HepG2 (cell line): ENCODE data around the gene SERPINB6. TPM values are rescaled to one million over a fixed set of nuclear protein-coding genes. Genes with fewer than 3 reads are reported as not detected.

Source experiments
- AGO1 ChIP-seq: fragments of 200-400 bp; formaldehyde crosslinking; IDR thresholded peaks from 2 replicates; pipeline ENCODE4 v1.6.1; 2017; ENCODE audit warnings: mild to moderate bottlenecking, low read depth, low read length, moderate library complexity; ENCODE audit not compliant: poor library complexity, severe bottlenecking
- CENPX ChIP-seq: sonication (generic); formaldehyde crosslinking; IDR thresholded peaks from 2 replicates; pipeline ENCODE4 v1.9.0; 2021; ENCODE audit warnings: mild to moderate bottlenecking, missing genetic modification reagents, moderate library complexity
- EEA1 ChIP-seq: sonication (generic); formaldehyde crosslinking; IDR thresholded peaks from 2 replicates; pipeline ENCODE4 v1.5.1; 2020; ENCODE audit warnings: mild to moderate bottlenecking, missing genetic modification reagents, borderline replicate concordance
- ELF3 ChIP-seq: IDR thresholded peaks from 2 replicates; pipeline ENCODE4 v1.6.1; 2016; ENCODE audit warnings: missing genetic modification reagents, missing compliant biosample characterization
- FLYWCH1 ChIP-seq: sonication (generic); formaldehyde crosslinking; IDR thresholded peaks from 2 replicates; pipeline ENCODE4 v1.8.1; 2023; ENCODE audit warnings: mild to moderate bottlenecking, missing genetic modification reagents
- GFI1 ChIP-seq: sonication (generic); formaldehyde crosslinking; IDR thresholded peaks from 2 replicates; pipeline ENCODE4 v1.5.0; 2020; ENCODE audit warnings: missing genetic modification reagents, mild to moderate bottlenecking, borderline replicate concordance
- HHEX ChIP-seq: IDR thresholded peaks from 2 replicates; pipeline ENCODE4 v1.6.1; 2016; ENCODE audit warnings: control low read depth
- MIXL1 ChIP-seq: IDR thresholded peaks from 2 replicates; pipeline ENCODE4 v1.6.1; 2016
- NCOA1 ChIP-seq: sonication (generic); formaldehyde crosslinking; IDR thresholded peaks from 2 replicates; pipeline ENCODE4 v1.9.0; 2021; ENCODE audit warnings: missing genetic modification reagents
- RAD51 ChIP-seq: fragments of 450-650 bp; IDR thresholded peaks from 2 replicates; pipeline ENCODE4 v1.6.1; 2016; ENCODE audit warnings: borderline replicate concordance
- RARG ChIP-seq: sonication (generic); formaldehyde crosslinking; IDR thresholded peaks from 2 replicates; pipeline ENCODE4 v1.4.0; 2020; ENCODE audit warnings: low read depth, mild to moderate bottlenecking, missing genetic modification reagents
- RXRB ChIP-seq: IDR thresholded peaks from 2 replicates; pipeline ENCODE4 v1.6.1; 2016; ENCODE audit warnings: borderline replicate concordance, missing genetic modification reagents, missing compliant biosample characterization
- SP1 ChIP-seq, 2 experiments: fragments of 450-650 bp in 1 of 2; sonication (generic) in 1 of 2; formaldehyde crosslinking in 1 of 2; IDR thresholded peaks; 2 replicates each; pipeline versions ENCODE4 v1.4.0 to v1.6.1; 2016 to 2020; ENCODE audit warnings: missing genetic modification reagents in 1 of 2
- ZNF207 ChIP-seq: fragments of 450-650 bp; IDR thresholded peaks from 2 replicates; pipeline ENCODE4 v1.6.1; 2016; ENCODE audit warnings: antibody characterized with exemption, borderline replicate concordance
- ZNF34 ChIP-seq: sonication (generic); formaldehyde crosslinking; IDR thresholded peaks from 2 replicates; pipeline ENCODE4 v1.4.0; 2020; ENCODE audit warnings: mild to moderate bottlenecking, missing genetic modification reagents, borderline replicate concordance
- ZNF552 ChIP-seq: sonication (generic); formaldehyde crosslinking; IDR thresholded peaks from 2 replicates; pipeline ENCODE4 v1.9.0; 2022; ENCODE audit warnings: missing genetic modification reagents, mild to moderate bottlenecking, borderline replicate concordance
- ZNF713 ChIP-seq: sonication (generic); formaldehyde crosslinking; IDR thresholded peaks from 2 replicates; pipeline ENCODE4 v1.4.0; 2020; ENCODE audit warnings: mild to moderate bottlenecking, missing genetic modification reagents
- polyA plus RNA-seq, 8 experiments: library from polyadenylated mRNA; depleted of rRNA in 3 of 8; stranded (reverse) in 7 of 8; unstranded in 1 of 8; fragments of >200 nt; fragmentation: Illumina TruSeq in 4 of 8; extraction: Trizol in 4 of 8; gene quantifications; 2 replicates each; pipeline versions ENCODE4 v1.2.1 to v1.2.3, GENCODE V29; 2011 to 2016; ENCODE audit warnings: low read depth in 4 of 8, missing spikeins in 1 of 8, mixed read lengths in 1 of 8; ENCODE audit not compliant: insufficient read depth in 1 of 8
- total RNA-seq, 5 experiments: library from RNA; depleted of rRNA; stranded (reverse); fragments of >200 nt; fragmentation: Illumina TruSeq; extraction: Trizol; gene quantifications; 2 replicates each; pipeline ENCODE4 v1.2.3, GENCODE V29; 2016; ENCODE audit warnings: low read depth in 1 of 5
- TF ChIP-seq, protein P1 (sequence below): sonication (generic); formaldehyde crosslinking; IDR thresholded peaks from 2 replicates; pipeline ENCODE4 v1.4.0; 2020; ENCODE audit warnings: missing genetic modification reagents
- TF ChIP-seq, protein P2 (sequence below): sonication (generic); formaldehyde crosslinking; IDR thresholded peaks from 2 replicates; pipeline ENCODE4 v1.4.0; 2020; ENCODE audit warnings: mild to moderate bottlenecking, missing genetic modification reagents
- TF ChIP-seq, protein P3 (sequence below): IDR thresholded peaks from 2 replicates; pipeline ENCODE4 v1.6.1; 2016; ENCODE audit warnings: low read depth, borderline replicate concordance
- TF ChIP-seq, protein P4 (sequence below): IDR thresholded peaks from 2 replicates; pipeline ENCODE4 v1.6.1; 2012; ENCODE audit warnings: low read depth, low read length, improper control_type of control experiment
- TF ChIP-seq, protein P5 (sequence below): sonication (generic); formaldehyde crosslinking; conservative IDR thresholded peaks from 2 replicates; pipeline ENCODE4 v1.4.0; 2020; ENCODE audit warnings: missing genetic modification reagents

SERPINB6 gene
- total and polyA plus RNA-seq, 2 of the 13 experiments (the other 11 are each of a cell fraction or from before 2014, with no cell fraction given): 38.2 to 61.3 TPM

DNA sequence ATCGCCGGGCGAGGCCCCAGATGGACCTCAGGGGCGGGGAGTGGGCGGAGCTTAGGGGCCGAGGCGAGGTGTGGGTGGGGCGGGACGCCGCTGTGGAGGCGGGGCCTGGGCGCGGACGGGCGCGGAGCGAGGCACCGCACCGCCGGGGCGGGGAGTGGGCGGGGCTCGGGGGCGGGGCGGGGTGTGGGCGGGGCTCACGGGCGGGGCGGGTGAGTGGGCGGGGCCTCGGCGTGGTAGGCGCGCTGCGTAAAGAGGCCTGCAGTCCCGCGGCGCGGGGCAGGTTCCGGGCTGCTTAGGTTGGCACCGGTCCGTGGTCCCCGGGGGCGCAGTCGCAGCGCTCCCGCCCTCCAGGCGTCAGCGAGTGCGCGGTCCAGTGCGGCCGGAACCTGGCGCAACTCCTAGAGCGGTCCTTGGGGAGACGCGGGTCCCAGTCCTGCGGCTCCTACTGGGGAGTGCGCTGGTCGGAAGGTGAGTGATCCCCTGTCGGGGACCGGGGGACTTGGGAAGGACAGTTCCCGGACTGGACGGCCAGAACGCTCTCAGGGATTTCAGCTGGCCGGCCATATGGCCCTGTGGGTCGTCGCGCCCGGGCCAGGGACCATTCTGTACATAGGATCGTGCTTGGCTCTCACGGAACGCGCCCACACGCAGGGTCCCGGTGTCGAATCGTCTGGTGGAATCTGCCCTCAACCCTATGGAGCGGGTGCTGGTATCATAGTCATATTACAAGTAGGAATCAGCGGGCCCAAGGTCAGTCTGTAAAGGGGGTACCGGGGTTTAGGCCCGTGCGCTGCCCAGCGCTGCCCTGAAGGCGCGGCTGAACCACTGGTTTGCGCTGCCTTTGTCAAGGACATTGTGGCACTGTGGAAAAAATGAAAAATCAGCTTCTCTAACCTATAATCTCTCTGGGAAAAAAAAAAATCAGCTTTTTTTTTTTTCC is 28.5 kb upstream of the SERPINB6 start, which contains the start of gene NQO2 (continued):
- TF ChIP-seq CENPX (CRISPR knock-in tag) (no peak), MIXL1 (CRISPR knock-in tag) (0 out of 2 replicates have a peak, but pooled peaks have one; percentile 17), RARG (CRISPR knock-in tag) (no peak), ZNF34 (CRISPR knock-in tag) (no peak), FLYWCH1 (no peak), NCOA1 (CRISPR knock-in tag) (no peak), HHEX (CRISPR knock-in tag) (no peak), RXRB (CRISPR knock-in tag) (peak; percentile 8; the same call in 1 of the 2 replicates), GFI1 (CRISPR knock-in tag) (no peak; the same call in 1 of the 2 replicates), ZNF713 (CRISPR knock-in tag) (no peak), ELF3 (CRISPR knock-in tag) (peak; percentile 19; the same call in 1 of the 2 replicates), ZNF207 (no peak), AGO1 (no peak), RAD51 (no peak), EEA1 (CRISPR knock-in tag) (peak; percentile 71; the same call in 1 of the 2 replicates), ZNF552 (CRISPR knock-in tag) (no peak; the same call in none of the 2 replicates), SP1 (IDR thresholded peaks at IDR 0.05) (no peak), SP1 (CRISPR knock-in tag; IDR thresholded peaks at IDR 0.05) (peak; percentile 64)
- TF ChIP-seq, protein P1, sequence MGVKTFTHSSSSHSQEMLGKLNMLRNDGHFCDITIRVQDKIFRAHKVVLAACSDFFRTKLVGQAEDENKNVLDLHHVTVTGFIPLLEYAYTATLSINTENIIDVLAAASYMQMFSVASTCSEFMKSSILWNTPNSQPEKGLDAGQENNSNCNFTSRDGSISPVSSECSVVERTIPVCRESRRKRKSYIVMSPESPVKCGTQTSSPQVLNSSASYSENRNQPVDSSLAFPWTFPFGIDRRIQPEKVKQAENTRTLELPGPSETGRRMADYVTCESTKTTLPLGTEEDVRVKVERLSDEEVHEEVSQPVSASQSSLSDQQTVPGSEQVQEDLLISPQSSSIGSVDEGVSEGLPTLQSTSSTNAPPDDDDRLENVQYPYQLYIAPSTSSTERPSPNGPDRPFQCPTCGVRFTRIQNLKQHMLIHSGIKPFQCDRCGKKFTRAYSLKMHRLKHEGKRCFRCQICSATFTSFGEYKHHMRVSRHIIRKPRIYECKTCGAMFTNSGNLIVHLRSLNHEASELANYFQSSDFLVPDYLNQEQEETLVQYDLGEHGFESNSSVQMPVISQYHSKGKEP (CRISPR knock-in tag): no peak
- TF ChIP-seq, protein P2, sequence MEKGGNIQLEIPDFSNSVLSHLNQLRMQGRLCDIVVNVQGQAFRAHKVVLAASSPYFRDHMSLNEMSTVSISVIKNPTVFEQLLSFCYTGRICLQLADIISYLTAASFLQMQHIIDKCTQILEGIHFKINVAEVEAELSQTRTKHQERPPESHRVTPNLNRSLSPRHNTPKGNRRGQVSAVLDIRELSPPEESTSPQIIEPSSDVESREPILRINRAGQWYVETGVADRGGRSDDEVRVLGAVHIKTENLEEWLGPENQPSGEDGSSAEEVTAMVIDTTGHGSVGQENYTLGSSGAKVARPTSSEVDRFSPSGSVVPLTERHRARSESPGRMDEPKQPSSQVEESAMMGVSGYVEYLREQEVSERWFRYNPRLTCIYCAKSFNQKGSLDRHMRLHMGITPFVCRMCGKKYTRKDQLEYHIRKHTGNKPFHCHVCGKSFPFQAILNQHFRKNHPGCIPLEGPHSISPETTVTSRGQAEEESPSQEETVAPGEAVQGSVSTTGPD (CRISPR knock-in tag): no peak
- TF ChIP-seq, protein P3, sequence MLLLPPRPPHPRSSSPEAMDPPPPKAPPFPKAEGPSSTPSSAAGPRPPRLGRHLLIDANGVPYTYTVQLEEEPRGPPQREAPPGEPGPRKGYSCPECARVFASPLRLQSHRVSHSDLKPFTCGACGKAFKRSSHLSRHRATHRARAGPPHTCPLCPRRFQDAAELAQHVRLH (CRISPR knock-in tag): no peak
- TF ChIP-seq, protein P4, sequence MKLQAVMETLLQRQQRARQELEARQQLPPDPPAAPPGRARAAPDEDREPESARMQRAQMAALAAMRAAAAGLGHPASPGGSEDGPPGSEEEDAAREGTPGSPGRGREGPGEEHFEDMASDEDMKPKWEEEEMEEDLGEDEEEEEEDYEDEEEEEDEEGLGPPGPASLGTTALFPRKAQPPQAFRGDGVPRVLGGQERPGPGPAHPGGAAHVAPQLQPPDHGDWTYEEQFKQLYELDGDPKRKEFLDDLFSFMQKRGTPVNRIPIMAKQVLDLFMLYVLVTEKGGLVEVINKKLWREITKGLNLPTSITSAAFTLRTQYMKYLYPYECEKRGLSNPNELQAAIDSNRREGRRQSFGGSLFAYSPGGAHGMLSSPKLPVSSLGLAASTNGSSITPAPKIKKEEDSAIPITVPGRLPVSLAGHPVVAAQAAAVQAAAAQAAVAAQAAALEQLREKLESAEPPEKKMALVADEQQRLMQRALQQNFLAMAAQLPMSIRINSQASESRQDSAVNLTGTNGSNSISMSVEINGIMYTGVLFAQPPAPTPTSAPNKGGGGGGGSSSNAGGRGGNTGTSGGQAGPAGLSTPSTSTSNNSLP: no peak
- TF ChIP-seq, protein P5, sequence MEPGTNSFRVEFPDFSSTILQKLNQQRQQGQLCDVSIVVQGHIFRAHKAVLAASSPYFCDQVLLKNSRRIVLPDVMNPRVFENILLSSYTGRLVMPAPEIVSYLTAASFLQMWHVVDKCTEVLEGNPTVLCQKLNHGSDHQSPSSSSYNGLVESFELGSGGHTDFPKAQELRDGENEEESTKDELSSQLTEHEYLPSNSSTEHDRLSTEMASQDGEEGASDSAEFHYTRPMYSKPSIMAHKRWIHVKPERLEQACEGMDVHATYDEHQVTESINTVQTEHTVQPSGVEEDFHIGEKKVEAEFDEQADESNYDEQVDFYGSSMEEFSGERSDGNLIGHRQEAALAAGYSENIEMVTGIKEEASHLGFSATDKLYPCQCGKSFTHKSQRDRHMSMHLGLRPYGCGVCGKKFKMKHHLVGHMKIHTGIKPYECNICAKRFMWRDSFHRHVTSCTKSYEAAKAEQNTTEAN (CRISPR knock-in tag): no peak; the same call in 1 of the 2 replicates
